Stomach smooth muscle (tissue), 2 donors: ENCODE measurements around the gene EPN3.
A peak's percentile ranks its signal among the peaks of the same experiment; 100 is the strongest.

Source experiments
- H3K27ac ChIP-seq: one replicate; pipeline ENCODE4 v1.7.0; 2013; ENCODE audit warnings: mild to moderate bottlenecking, low read length, inconsistent platforms
- H3K27me3 ChIP-seq, 2 donors: one replicate each; pipeline ENCODE4 v1.7.0; 2013; ENCODE audit warnings: low read length in 2 of 2; ENCODE audit not compliant: insufficient read depth in 2 of 2, control insufficient read depth in 1 of 2
- H3K36me3 ChIP-seq, 2 donors: one replicate each; pipeline ENCODE4 v1.7.0; 2013; ENCODE audit warnings: low read length in 2 of 2; ENCODE audit not compliant: control insufficient read depth in 2 of 2, insufficient read depth in 2 of 2
- H3K4me1 ChIP-seq: one replicate; pipeline ENCODE4 v1.7.0; 2013; ENCODE audit warnings: low read length; ENCODE audit not compliant: control insufficient read depth, insufficient read depth
- H3K4me3 ChIP-seq, 2 donors: one replicate each; pipeline ENCODE4 v1.7.0; 2013; ENCODE audit warnings: low read length in 2 of 2
- H3K9ac ChIP-seq, 2 donors: one replicate each; pipeline ENCODE4 v1.7.0; 2013; ENCODE audit warnings: low read length in 2 of 2, mild to moderate bottlenecking in 1 of 2
- H3K9me3 ChIP-seq, 2 donors: one replicate each; pipeline ENCODE4 v1.7.0; 2013; ENCODE audit warnings: low read length in 2 of 2; ENCODE audit not compliant: control insufficient read depth in 2 of 2
- donor health status: healthy.
- donor health status: Pancreatic carcinoma.

EPN3 gene

DNA sequence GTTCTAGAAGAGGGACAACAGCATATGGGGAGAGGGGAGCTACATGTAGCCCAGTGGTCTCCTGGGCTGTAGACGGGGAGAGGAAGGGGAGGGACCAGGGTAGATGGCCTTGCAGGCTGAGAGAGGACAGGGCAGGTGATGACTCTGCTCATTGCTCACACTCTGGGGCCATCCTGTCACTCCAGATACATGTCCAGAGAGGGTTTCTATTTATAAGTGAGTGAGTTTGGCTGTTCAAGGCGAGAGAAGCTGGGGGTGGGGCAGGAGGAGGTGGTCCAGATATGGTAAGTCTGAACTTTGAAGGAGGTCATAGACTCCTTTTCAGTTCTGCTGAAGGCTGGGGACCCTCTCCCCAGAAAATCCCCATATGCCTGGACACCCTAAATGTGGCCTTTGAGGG, 50.2 kb downstream of the EPN3 start:
- H3K27ac ChIP-seq, result no peak overlapping the region
- H3K9me3 ChIP-seq, result no peaks in the 10 kb centered on the region
- no peaks in the 10 kb centered on the region for H3K4me1 ChIP-seq
- no peak overlapping the region for H3K4me3 ChIP-seq
- H3K9ac ChIP-seq, result no peak overlapping the region
- no peaks in the 10 kb centered on the region for H3K36me3 ChIP-seq
- peaks cover 0 to 2% of the 10 kb centered on the region in 2 donors for H3K27me3 ChIP-seq

GRCh38 chr17:50583641-50584040, 51.1 kb downstream of the EPN3 start:
- Histone ChIP-seq H3K9ac (no peak overlapping the region), H3K4me3 (no peak overlapping the region), H3K4me1 (peaks cover 4% of the 10 kb centered on the region), H3K36me3 (no peaks in the 10 kb centered on the region), H3K27ac (no peak overlapping the region), H3K9me3 (no peaks in the 10 kb centered on the region), H3K27me3 (peaks cover 0 to 2% of the 10 kb centered on the region in 2 donors)

DNA sequence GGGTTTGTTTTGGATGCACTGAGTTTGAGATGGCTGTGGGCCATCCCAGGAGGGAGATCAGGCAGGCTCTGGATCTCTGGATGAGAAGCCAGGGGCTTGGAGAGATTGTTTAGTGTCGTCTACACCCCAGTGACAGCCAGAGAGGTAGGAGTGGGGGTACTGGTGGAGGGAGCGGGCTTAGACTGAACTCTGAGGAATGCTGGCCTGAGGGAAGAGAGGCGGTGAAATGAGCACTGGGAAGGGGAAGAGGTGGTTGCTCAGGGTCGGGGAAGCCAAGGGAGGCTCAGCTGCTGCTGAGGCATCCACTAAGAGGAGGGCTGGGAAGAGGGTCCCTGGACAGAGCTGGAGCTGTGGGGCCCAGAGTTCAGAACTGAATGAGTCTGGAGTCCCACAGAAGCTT, 51.6 kb downstream of the EPN3 start:
- Histone ChIP-seq H3K4me1 (peaks cover 8% of the 10 kb centered on the region), H3K9ac (no peak overlapping the region), H3K9me3 (no peaks in the 10 kb centered on the region), H3K27ac (no peak overlapping the region), H3K4me3 (no peak overlapping the region), H3K36me3 (no peaks in the 10 kb centered on the region), H3K27me3 (no peaks in the 10 kb centered on the region)

- Histone ChIP-seq H3K27me3 (no peaks in the 10 kb centered on the region), H3K4me1 (peaks cover 14% of the 10 kb centered on the region), H3K36me3 (no peaks in the 10 kb centered on the region), H3K9ac (no peak overlapping the region), H3K27ac (no peak overlapping the region), H3K4me3 (no peak overlapping the region), H3K9me3 (no peaks in the 10 kb centered on the region)
These were observed 52.2 kb downstream of the EPN3 start for GRCh38 chr17:50584749-50585148.

DNA sequence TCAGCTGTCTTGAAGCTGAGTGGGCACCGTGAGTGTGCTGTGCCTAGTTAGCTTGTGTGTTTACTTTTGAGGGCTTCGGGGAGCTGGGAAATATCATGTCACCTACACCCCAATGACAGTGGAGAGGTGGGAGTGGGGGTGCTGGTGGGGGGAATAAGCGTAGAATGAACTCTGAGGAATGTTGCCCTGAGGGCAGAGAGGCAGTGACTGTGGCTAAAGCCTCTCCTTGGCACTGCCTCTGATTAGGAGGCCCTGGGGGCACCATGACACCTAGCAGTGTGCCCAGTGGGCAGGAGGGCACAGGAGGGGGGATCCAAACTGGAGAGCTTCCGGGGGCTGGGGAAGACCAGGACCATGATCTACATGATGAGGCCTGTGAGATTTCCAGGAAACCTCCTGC, 52.8 kb downstream of the EPN3 start:
- Histone ChIP-seq H3K4me1 (peaks cover 17% of the 10 kb centered on the region), H3K36me3 (no peaks in the 10 kb centered on the region), H3K27me3 (no peaks in the 10 kb centered on the region), H3K9ac (no peak overlapping the region), H3K4me3 (no peak overlapping the region), H3K27ac (no peak overlapping the region), H3K9me3 (no peaks in the 10 kb centered on the region)

GRCh38 chr17:50585891-50586290, 53.4 kb downstream of the EPN3 start:
- Histone ChIP-seq H3K4me3 (no peak overlapping the region), H3K9ac (no peak overlapping the region), H3K9me3 (no peaks in the 10 kb centered on the region), H3K27ac (no peak overlapping the region), H3K4me1 (peaks cover 17% of the 10 kb centered on the region), H3K36me3 (no peaks in the 10 kb centered on the region), H3K27me3 (no peaks in the 10 kb centered on the region)

DNA sequence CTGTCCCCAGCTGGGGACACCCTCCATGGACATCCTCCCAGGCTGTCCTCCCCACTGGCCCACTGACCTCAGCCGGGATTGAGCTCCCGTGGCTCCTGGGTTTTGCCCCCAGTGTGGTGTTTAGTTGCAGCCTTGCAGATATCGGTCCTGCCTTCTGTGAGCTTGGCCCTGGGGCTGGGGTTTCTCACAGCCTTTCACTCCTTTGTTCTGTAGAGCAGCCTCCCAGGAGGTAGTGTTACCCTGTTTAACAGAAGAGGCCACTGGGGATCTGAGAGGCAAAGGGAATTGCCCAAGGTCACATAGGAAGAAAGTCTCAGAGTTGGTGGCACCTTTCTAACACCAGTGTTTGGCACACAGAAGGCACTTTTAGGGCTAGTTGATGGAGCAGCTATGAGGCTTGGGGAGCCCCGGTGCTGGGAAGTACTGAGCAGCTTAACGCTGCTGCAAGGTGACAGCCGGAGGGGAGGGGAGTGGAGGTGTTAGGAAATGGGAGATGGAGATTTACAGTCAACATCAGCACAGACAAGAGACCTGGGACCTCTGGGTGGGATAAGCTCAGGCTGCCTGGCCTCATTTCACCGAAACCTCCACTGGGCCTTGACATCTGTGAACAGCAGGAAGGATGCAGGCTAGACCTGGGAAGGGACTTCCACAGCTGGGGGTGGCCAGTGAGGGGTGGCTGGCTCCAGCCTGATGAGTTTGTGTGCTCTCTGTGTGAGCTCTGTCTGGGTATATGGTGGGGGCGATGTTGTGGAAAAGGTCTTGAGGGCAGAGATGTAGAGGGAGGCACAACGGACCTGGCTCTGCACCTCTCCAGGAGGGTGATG, 54.1 kb downstream of the EPN3 start:
- Histone ChIP-seq H3K27ac (no peak overlapping the region), H3K4me3 (no peak overlapping the region), H3K4me1 (peaks cover 17% of the 10 kb centered on the region), H3K9ac (no peak overlapping the region), H3K27me3 (no peaks in the 10 kb centered on the region), H3K36me3 (no peaks in the 10 kb centered on the region), H3K9me3 (no peaks in the 10 kb centered on the region)

DNA sequence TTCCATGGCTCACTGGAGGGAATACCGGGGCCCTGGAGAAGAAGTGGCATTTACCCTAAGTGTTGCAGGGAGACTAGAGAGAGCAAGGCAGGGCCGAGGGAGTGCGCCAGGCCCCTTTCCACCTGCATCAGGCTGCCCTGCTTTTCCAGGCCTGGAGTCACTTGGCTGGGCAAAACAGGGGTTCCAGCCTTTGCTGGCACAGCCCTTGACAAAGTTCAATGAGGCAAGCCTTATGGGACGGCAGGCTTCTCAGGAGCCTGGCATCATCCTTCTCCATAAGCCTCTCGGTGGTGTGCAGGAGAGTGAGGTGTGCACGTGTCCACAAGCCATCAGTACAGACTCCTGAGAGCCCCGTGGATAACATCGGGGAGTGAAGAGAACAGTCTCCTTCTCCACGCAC, 55.0 kb downstream of the EPN3 start:
- no peak overlapping the region for H3K27ac ChIP-seq
- no peak overlapping the region for H3K9ac ChIP-seq
- H3K4me1 ChIP-seq, result peaks cover 17% of the 10 kb centered on the region
- H3K9me3 ChIP-seq, result no peaks in the 10 kb centered on the region
- H3K36me3 ChIP-seq, result no peaks in the 10 kb centered on the region
- no peaks in the 10 kb centered on the region for H3K27me3 ChIP-seq
- no peak overlapping the region for H3K4me3 ChIP-seq

- H3K27ac ChIP-seq, result no peak overlapping the region
- H3K9me3 ChIP-seq, result no peaks in the 10 kb centered on the region
- no peaks in the 10 kb centered on the region for H3K36me3 ChIP-seq
- H3K4me3 ChIP-seq, result no peak overlapping the region
- H3K27me3 ChIP-seq, result no peaks in the 10 kb centered on the region
- no peak overlapping the region for H3K9ac ChIP-seq
- peaks cover 17% of the 10 kb centered on the region for H3K4me1 ChIP-seq
These were observed 56.0 kb downstream of the EPN3 start for GRCh38 chr17:50588391-50589049.

- Histone ChIP-seq H3K4me3 (no peak overlapping the region), H3K9me3 (no peaks in the 10 kb centered on the region), H3K36me3 (no peaks in the 10 kb centered on the region), H3K9ac (peak overlapping the region; percentile 28 to 29), H3K4me1 (peaks cover 17% of the 10 kb centered on the region), H3K27me3 (no peaks in the 10 kb centered on the region), H3K27ac (no peak overlapping the region)
These were observed 56.7 kb downstream of the EPN3 start for GRCh38 chr17:50589095-50589705.
